K562 (cell line): ENCODE results near the gene PLXNA2. TPM values are rescaled to one million over a fixed set of nuclear protein-coding genes. Genes with fewer than 3 reads are reported as not detected.

Experiments used
- ATAC-seq: fragments of 200-7000 bp; cut with Tn5 transposase; 3 replicates; pipeline ENCODE4 v1.9.1; 2020; ENCODE audit warnings: moderate library complexity
- BruUV-seq: library from RNA; stranded (reverse); fragments of 400-500 nt; replicated peaks from 2 replicates; lab custom pipeline; 2021; lab: Mats Ljungman, UMichigan
- CTCF ChIA-PET: fragments of 300-600 bp; formaldehyde crosslinking; extraction: SDS; loops from one replicate; lab custom pipeline; 2021; ENCODE audit warnings: low intra/inter-chr PET ratio; lab: Yijun Ruan, JAX
- POLR2A ChIA-PET: fragments of 300-600, 350-650 bp; sonication (Branson Sonifier 250); formaldehyde crosslinking; extraction: SDS; loops from one replicate; lab custom pipeline; 2021; ENCODE audit warnings: antibody characterized with exemption, inconsistent platforms; lab: Yijun Ruan, JAX
- DNase-seq, 4 experiments: peaks; one replicate each; pipeline versions ENCODE4 v3.0.0 to v3.0.0-alpha.2; 2011 to 2018; ENCODE audit warnings: low spot score in 3 of 4, mixed read lengths in 3 of 4; ENCODE audit errors: extremely low read depth in 1 of 4
- FAIRE-seq: peaks from 2 replicates; lab custom pipeline; 2011; peaks lifted over from hg19 to GRCh38; lab: Jason Lieb, UNC
- H2AFZ ChIP-seq: 2 replicates; pipeline ENCODE4 v1.6.0; 2011; ENCODE audit warnings: low read depth, low read length, control low read depth, inconsistent platforms
- H3K27ac ChIP-seq: fragments of 200-600 bp; 3 replicates; pipeline ENCODE4 v1.8.0; 2011; ENCODE audit warnings: low read depth, mild to moderate bottlenecking, control low read depth, inconsistent platforms, low read length, moderate library complexity, mixed read lengths; ENCODE audit errors: extremely low read depth
- H3K27me3 ChIP-seq, 2 experiments: fragments of 300-600 bp in 1 of 2; 2 replicates in 1 of 2; 3 replicates in 1 of 2; pipeline versions ENCODE4 v1.6.0 to v1.8.0; 2011; ENCODE audit warnings: inconsistent platforms in 2 of 2, low read length in 2 of 2, mild to moderate bottlenecking in 1 of 2, mixed read lengths in 1 of 2, moderate library complexity in 1 of 2; ENCODE audit not compliant: control insufficient read depth in 2 of 2, insufficient read depth in 2 of 2
- H3K36me3 ChIP-seq: fragments of 300-600 bp; 3 replicates; pipeline ENCODE4 v1.8.0; 2011; ENCODE audit warnings: mild to moderate bottlenecking, low read length, inconsistent platforms; ENCODE audit not compliant: control insufficient read depth, insufficient read depth
- H3K4me1 ChIP-seq, 2 experiments: fragments of 200-600 bp in 1 of 2; replicated peaks in 1 of 2; 2 replicates in 1 of 2; 3 replicates in 1 of 2; pipeline versions ENCODE4 v1.5.1 to v1.8.0; 2011; ENCODE audit warnings: inconsistent platforms in 2 of 2, low read length in 2 of 2, mild to moderate bottlenecking in 1 of 2, mixed read lengths in 1 of 2, moderate library complexity in 1 of 2; ENCODE audit not compliant: control insufficient read depth in 2 of 2, insufficient read depth in 2 of 2
- H3K4me2 ChIP-seq: 2 replicates; pipeline ENCODE4 v1.6.1; 2011; ENCODE audit warnings: low read length, control low read depth, inconsistent platforms, mixed read lengths; ENCODE audit not compliant: insufficient read depth
- H3K4me3 ChIP-seq: fragments of 200-600 bp; sonication (generic), shearing (Covaris generic); 2 replicates; pipeline ENCODE4 v1.5.1; 2016; ENCODE audit warnings: control low read depth, inconsistent platforms
- H3K79me2 ChIP-seq: fragments of 200-600 bp; 3 replicates; pipeline ENCODE4 v1.8.0; 2011; ENCODE audit warnings: low read length, inconsistent platforms; ENCODE audit not compliant: control insufficient read depth, insufficient read depth
- H3K9ac ChIP-seq, 2 experiments: 2 replicates each; pipeline versions ENCODE4 v1.6.0 to v1.6.1; 2011; ENCODE audit warnings: low read depth in 2 of 2, low read length in 2 of 2, control low read depth in 1 of 2, inconsistent platforms in 1 of 2, mild to moderate bottlenecking in 1 of 2, mixed read lengths in 1 of 2; ENCODE audit not compliant: insufficient read depth in 1 of 2
- H3K9me1 ChIP-seq: one replicate; pipeline ENCODE4 v1.6.0; 2011; ENCODE audit warnings: inconsistent platforms, mild to moderate bottlenecking, low read length, moderate library complexity; ENCODE audit not compliant: control insufficient read depth, insufficient read depth
- H3K9me3 ChIP-seq: replicated peaks from 2 replicates; pipeline ENCODE4 v1.5.1; 2011; ENCODE audit warnings: low read depth, low read length, inconsistent platforms; ENCODE audit not compliant: control insufficient read depth, insufficient read depth
- H4K20me1 ChIP-seq: replicated peaks from 2 replicates; pipeline ENCODE4 v1.6.1; 2011; ENCODE audit warnings: low read length, inconsistent platforms, mixed read lengths; ENCODE audit not compliant: control insufficient read depth, insufficient read depth
- CBFA2T3 ChIP-seq: fragments of 450-650 bp; IDR thresholded peaks from 2 replicates; pipeline ENCODE4 v1.6.1; 2017
- SMARCE1 ChIP-seq: fragments of 450-650 bp; IDR thresholded peaks from 2 replicates; pipeline ENCODE4 v1.7.1; 2016; ENCODE audit warnings: mild to moderate bottlenecking
- TEAD4 ChIP-seq, 2 experiments: sonication (generic) in 1 of 2; formaldehyde crosslinking in 1 of 2; IDR thresholded peaks; 2 replicates each; pipeline versions ENCODE4 v1.6.1 to v1.8.0; 2012 to 2022; ENCODE audit warnings: borderline replicate concordance in 1 of 2, inconsistent platforms in 1 of 2, low read length in 1 of 2, mild to moderate bottlenecking in 1 of 2, missing genetic modification reagents in 1 of 2
- WGBS: fragments of 100-300 bp; shearing (Covaris generic); methylation state at CpG from one replicate; pipeline ENCODE4 v1.1.6; 2016; ENCODE audit warnings: low coverage, mixed read lengths; ENCODE audit not compliant: insufficient coverage; ENCODE audit errors: missing lambda C conversion rate; 5-methylcytosine and 5-hydroxymethylcytosine counted together
- in situ Hi-C: fragments of 300-500 bp; cut with MboI; formaldehyde crosslinking; loops from 4 replicates; pipeline ENCODE4 v1.15.0; 2018; ENCODE audit warnings: inconsistent platforms, mixed read lengths
- intact Hi-C: fragments of 100-400 bp; cut with micrococcal nuclease; formaldehyde crosslinking; loops from 2 replicates; pipeline ENCODE4 v1.14.2; 2022
- polyA plus RNA-seq, 8 experiments: library from polyadenylated mRNA; depleted of rRNA in 4 of 8; stranded (reverse) in 5 of 8; unstranded in 3 of 8; fragments of >200 nt; fragmentation: Nextera tagmentation in 2 of 8; fragmentation: Illumina TruSeq in 1 of 8; extraction: Ambion mirVana in 2 of 8; extraction: Trizol in 1 of 8; gene quantifications; 2 replicates each; pipeline versions ENCODE4 v1.2.1 to v1.2.3, GENCODE V29; 2011 to 2014; ENCODE audit warnings: inconsistent platforms in 1 of 8, missing spikeins in 1 of 8
- total RNA-seq, 7 experiments: library from RNA; depleted of rRNA in 6 of 7; stranded (reverse); fragments of >200 nt in 6 of 7; fragmentation: Illumina TruSeq in 2 of 7; extraction: Trizol in 2 of 7; gene quantifications; 2 replicates each; pipeline versions ENCODE4 v1.2.1 to v1.2.3, GENCODE V29; 2011 to 2021; ENCODE audit warnings: low replicate concordance in 1 of 7
- TF ChIP-seq, protein P1 (sequence below): IDR thresholded peaks from 3 replicates; pipeline ENCODE4 v1.6.1; 2011; ENCODE audit warnings: borderline replicate concordance, mild to moderate bottlenecking; ENCODE audit not compliant: insufficient read length, insufficient read depth

The PLXNA2 gene
- total and polyA plus RNA-seq, 9 of the 15 experiments (the other 6 are each of a cell fraction or from before 2014, with no cell fraction given): 0.01 to 1.3 (median 0.32) TPM

DNA sequence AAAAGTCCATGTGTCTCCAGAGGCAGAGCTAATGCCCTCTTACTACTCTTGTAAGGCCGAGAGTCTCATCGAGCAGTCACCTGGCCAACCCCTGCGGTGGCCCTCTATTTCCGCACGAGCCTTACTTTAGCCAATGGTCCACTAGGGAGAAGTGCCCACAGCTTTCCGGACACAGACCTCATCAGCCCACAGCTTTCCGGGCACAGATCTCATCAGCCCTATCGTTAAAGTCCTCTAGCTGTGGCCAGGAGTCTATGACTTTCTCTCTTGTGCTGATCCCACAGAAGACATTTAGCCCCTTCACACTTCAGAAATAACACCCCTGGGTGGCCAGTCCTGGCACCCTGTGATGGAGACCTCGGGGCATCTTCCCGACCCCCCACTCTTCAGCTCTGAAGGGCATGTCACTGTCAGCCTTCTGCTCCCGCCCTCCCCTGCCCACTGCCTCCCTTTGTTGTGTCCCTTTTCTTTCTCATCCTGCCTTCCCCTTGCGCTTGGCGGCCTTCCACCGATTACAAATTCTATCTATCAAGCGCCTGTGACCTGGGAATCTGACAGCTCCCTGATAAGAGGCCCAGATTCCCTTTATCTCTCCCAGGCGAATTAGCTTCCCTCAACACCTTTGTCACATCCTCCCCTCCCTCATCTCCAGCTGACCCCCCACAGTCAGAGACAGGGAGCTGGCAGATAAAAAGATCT, 161.0 kb downstream of the PLXNA2 start:
- in situ Hi-C loops (no loop called here), intact Hi-C loops (no loop called here)
- ATAC-seq (no peak), DNase-seq (no peak)
- H3K79me2 ChIP-seq: no peaks in the 10 kb centered on the region
- no peak overlapping the region for H3K9ac ChIP-seq
- no TSS peak for BruUV-seq
- 0 out of 5 replicates have a peak, but pooled peaks cover 0 to 2% of the 10 kb centered on the region in 2 experiments for H3K4me1 ChIP-seq
- no peaks in the 10 kb centered on the region for H3K9me3 ChIP-seq
- H2AFZ ChIP-seq: no peak overlapping the region
- H3K27ac ChIP-seq: no peak overlapping the region
- H3K36me3 ChIP-seq: no peaks in the 10 kb centered on the region
- peaks cover 4% of the 10 kb centered on the region; the same call in 1 of the 2 replicates for H4K20me1 ChIP-seq
- CTCF ChIA-PET: no interaction called here
- no peaks in the 10 kb centered on the region for H3K9me1 ChIP-seq
- no peak overlapping the region for H3K4me3 ChIP-seq
- H3K27me3 ChIP-seq: peaks cover 63 to 70% of the 10 kb centered on the region in 2 experiments
- H3K4me2 ChIP-seq: no peak overlapping the region
- POLR2A ChIA-PET: interaction anchor here (1.0 kb wide), 1 partner anchor 11 kb away, joined by 3 read pairs; no protein-coding TSS in a partner anchor
- WGBS: 3% methylated on average over 16 of the region's 16 CpGs
- no peak for TF ChIP-seq SMARCE1
- no peak for TF ChIP-seq TEAD4 (IDR thresholded peaks at IDR 0.05; ENCODE audit: low read length)
- no peak for TF ChIP-seq TEAD4 (CRISPR knock-in tag; IDR thresholded peaks at IDR 0.05; ENCODE audit: borderline replicate concordance)
- TF ChIP-seq CBFA2T3: peak; percentile 48
- TF ChIP-seq, protein P1, sequence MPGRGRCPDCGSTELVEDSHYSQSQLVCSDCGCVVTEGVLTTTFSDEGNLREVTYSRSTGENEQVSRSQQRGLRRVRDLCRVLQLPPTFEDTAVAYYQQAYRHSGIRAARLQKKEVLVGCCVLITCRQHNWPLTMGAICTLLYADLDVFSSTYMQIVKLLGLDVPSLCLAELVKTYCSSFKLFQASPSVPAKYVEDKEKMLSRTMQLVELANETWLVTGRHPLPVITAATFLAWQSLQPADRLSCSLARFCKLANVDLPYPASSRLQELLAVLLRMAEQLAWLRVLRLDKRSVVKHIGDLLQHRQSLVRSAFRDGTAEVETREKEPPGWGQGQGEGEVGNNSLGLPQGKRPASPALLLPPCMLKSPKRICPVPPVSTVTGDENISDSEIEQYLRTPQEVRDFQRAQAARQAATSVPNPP: no peak
- TF ChIP-seq, all 486 proteins: peak for 1
- no peak for FAIRE-seq
